K562 (cell line): ENCODE measurements around the gene BZW2. TPM values are rescaled to one million over a fixed set of nuclear protein-coding genes. Genes with fewer than 3 reads are reported as not detected.
A peak's percentile ranks its signal among the peaks of the same experiment; 100 is the strongest.

Source experiments
- ATAC-seq: fragments of 200-7000 bp; cut with Tn5 transposase; 3 replicates; pipeline ENCODE4 v1.9.1; 2020; ENCODE audit warnings: moderate library complexity
- BruUV-seq: library from RNA; stranded (reverse); fragments of 400-500 nt; replicated peaks from 2 replicates; lab custom pipeline; 2021; lab: Mats Ljungman, UMichigan
- CTCF ChIA-PET: fragments of 300-600 bp; formaldehyde crosslinking; extraction: SDS; loops from one replicate; lab custom pipeline; 2021; ENCODE audit warnings: low intra/inter-chr PET ratio; lab: Yijun Ruan, JAX
- POLR2A ChIA-PET: fragments of 300-600, 350-650 bp; sonication (Branson Sonifier 250); formaldehyde crosslinking; extraction: SDS; loops from one replicate; lab custom pipeline; 2021; ENCODE audit warnings: antibody characterized with exemption, inconsistent platforms; lab: Yijun Ruan, JAX
- DNase-seq, 4 experiments: peaks; one replicate each; pipeline versions ENCODE4 v3.0.0 to v3.0.0-alpha.2; 2011 to 2018; ENCODE audit warnings: low spot score in 3 of 4, mixed read lengths in 3 of 4; ENCODE audit errors: extremely low read depth in 1 of 4
- FAIRE-seq: peaks from 2 replicates; lab custom pipeline; 2011; peaks lifted over from hg19 to GRCh38; lab: Jason Lieb, UNC
- H2AFZ ChIP-seq: 2 replicates; pipeline ENCODE4 v1.6.0; 2011; ENCODE audit warnings: low read depth, low read length, control low read depth, inconsistent platforms
- H3K27ac ChIP-seq: fragments of 200-600 bp; 3 replicates; pipeline ENCODE4 v1.8.0; 2011; ENCODE audit warnings: low read depth, mild to moderate bottlenecking, control low read depth, inconsistent platforms, low read length, moderate library complexity, mixed read lengths; ENCODE audit errors: extremely low read depth
- H3K27me3 ChIP-seq, 2 experiments: fragments of 300-600 bp in 1 of 2; 2 replicates in 1 of 2; 3 replicates in 1 of 2; pipeline versions ENCODE4 v1.6.0 to v1.8.0; 2011; ENCODE audit warnings: inconsistent platforms in 2 of 2, low read length in 2 of 2, mild to moderate bottlenecking in 1 of 2, mixed read lengths in 1 of 2, moderate library complexity in 1 of 2; ENCODE audit not compliant: control insufficient read depth in 2 of 2, insufficient read depth in 2 of 2
- H3K36me3 ChIP-seq: fragments of 300-600 bp; 3 replicates; pipeline ENCODE4 v1.8.0; 2011; ENCODE audit warnings: mild to moderate bottlenecking, low read length, inconsistent platforms; ENCODE audit not compliant: control insufficient read depth, insufficient read depth
- H3K4me1 ChIP-seq, 2 experiments: fragments of 200-600 bp in 1 of 2; replicated peaks in 1 of 2; 2 replicates in 1 of 2; 3 replicates in 1 of 2; pipeline versions ENCODE4 v1.5.1 to v1.8.0; 2011; ENCODE audit warnings: inconsistent platforms in 2 of 2, low read length in 2 of 2, mild to moderate bottlenecking in 1 of 2, mixed read lengths in 1 of 2, moderate library complexity in 1 of 2; ENCODE audit not compliant: control insufficient read depth in 2 of 2, insufficient read depth in 2 of 2
- H3K4me2 ChIP-seq: 2 replicates; pipeline ENCODE4 v1.6.1; 2011; ENCODE audit warnings: low read length, control low read depth, inconsistent platforms, mixed read lengths; ENCODE audit not compliant: insufficient read depth
- H3K4me3 ChIP-seq: fragments of 200-600 bp; sonication (generic), shearing (Covaris generic); 2 replicates; pipeline ENCODE4 v1.5.1; 2016; ENCODE audit warnings: control low read depth, inconsistent platforms
- H3K79me2 ChIP-seq: fragments of 200-600 bp; 3 replicates; pipeline ENCODE4 v1.8.0; 2011; ENCODE audit warnings: low read length, inconsistent platforms; ENCODE audit not compliant: control insufficient read depth, insufficient read depth
- H3K9ac ChIP-seq, 2 experiments: 2 replicates each; pipeline versions ENCODE4 v1.6.0 to v1.6.1; 2011; ENCODE audit warnings: low read depth in 2 of 2, low read length in 2 of 2, control low read depth in 1 of 2, inconsistent platforms in 1 of 2, mild to moderate bottlenecking in 1 of 2, mixed read lengths in 1 of 2; ENCODE audit not compliant: insufficient read depth in 1 of 2
- H3K9me1 ChIP-seq: one replicate; pipeline ENCODE4 v1.6.0; 2011; ENCODE audit warnings: inconsistent platforms, mild to moderate bottlenecking, low read length, moderate library complexity; ENCODE audit not compliant: control insufficient read depth, insufficient read depth
- H3K9me3 ChIP-seq: replicated peaks from 2 replicates; pipeline ENCODE4 v1.5.1; 2011; ENCODE audit warnings: low read depth, low read length, inconsistent platforms; ENCODE audit not compliant: control insufficient read depth, insufficient read depth
- H4K20me1 ChIP-seq: replicated peaks from 2 replicates; pipeline ENCODE4 v1.6.1; 2011; ENCODE audit warnings: low read length, inconsistent platforms, mixed read lengths; ENCODE audit not compliant: control insufficient read depth, insufficient read depth
- ARNT ChIP-seq, 2 experiments: fragments of 450-650 bp; IDR thresholded peaks; 2 replicates each; pipeline ENCODE4 v1.6.1; 2016; ENCODE audit warnings: mild to moderate bottlenecking in 1 of 2
- ATF3 ChIP-seq, 2 experiments: fragments of 450-650 bp in 1 of 2; sonication (generic) in 1 of 2; formaldehyde crosslinking in 1 of 2; IDR thresholded peaks in 1 of 2; conservative IDR thresholded peaks in 1 of 2; 2 replicates each; pipeline versions ENCODE4 v1.6.1 to v1.8.1; 2016 to 2023; ENCODE audit warnings: mild to moderate bottlenecking in 2 of 2, moderate library complexity in 2 of 2, inconsistent platforms in 1 of 2, missing genetic modification reagents in 1 of 2
- CREB5 ChIP-seq: fragments of 250-450 bp; sonication (Bioruptor Pico); IDR thresholded peaks from 2 replicates; pipeline ENCODE4 v1.5.0; 2020; ENCODE audit warnings: mild to moderate bottlenecking
- ESRRA ChIP-seq: fragments of 450-650 bp; IDR thresholded peaks from 2 replicates; pipeline ENCODE4 v1.6.1; 2014; ENCODE audit warnings: low read depth, mild to moderate bottlenecking, moderate library complexity, borderline replicate concordance
- HLTF ChIP-seq: fragments of 450-650 bp; IDR thresholded peaks from 2 replicates; pipeline ENCODE4 v1.6.1; 2016
- KLF1 ChIP-seq: fragments of 450-650 bp; IDR thresholded peaks from 2 replicates; pipeline ENCODE4 v1.6.1; 2016; ENCODE audit warnings: missing genetic modification characterization, missing compliant biosample characterization
- MAFK ChIP-seq: IDR thresholded peaks from 2 replicates; pipeline ENCODE4 v1.6.1; 2011; ENCODE audit warnings: low read length, improper control_type of control experiment
- NONO ChIP-seq, 2 experiments: fragments of 200-400 bp in 1 of 2; fragments of 450-650 bp in 1 of 2; formaldehyde crosslinking in 1 of 2; IDR thresholded peaks; 2 replicates each; pipeline ENCODE4 v1.6.1; 2017; ENCODE audit warnings: low read depth in 2 of 2, mild to moderate bottlenecking in 2 of 2, moderate library complexity in 2 of 2, low read length in 1 of 2
- NR2C2 ChIP-seq, 2 experiments: fragments of 200-800 bp in 1 of 2; sonication (Bioruptor generic) in 1 of 2; sonication (generic) in 1 of 2; formaldehyde crosslinking in 1 of 2; IDR thresholded peaks; 2 replicates each; pipeline versions ENCODE4 v1.6.1 to v1.8.0; 2016 to 2022; ENCODE audit warnings: mild to moderate bottlenecking in 1 of 2, missing compliant biosample characterization in 1 of 2, missing genetic modification characterization in 1 of 2, missing genetic modification reagents in 1 of 2
- NUFIP1 ChIP-seq: fragments of 450-650 bp; IDR thresholded peaks from 2 replicates; pipeline ENCODE4 v1.6.1; 2018; ENCODE audit not compliant: partially characterized antibody
- RAD51 ChIP-seq: fragments of 450-650 bp; IDR thresholded peaks from 2 replicates; pipeline ENCODE4 v1.7.1; 2016; ENCODE audit warnings: low read depth, mild to moderate bottlenecking, borderline replicate concordance
- SRSF1 ChIP-seq: fragments of 200-400 bp; formaldehyde crosslinking; IDR thresholded peaks from 2 replicates; pipeline ENCODE4 v1.6.1; 2017; ENCODE audit warnings: mild to moderate bottlenecking, low read depth, low read length, moderate library complexity
- ZNF518B ChIP-seq: fragments of 250-450 bp; sonication (Bioruptor Pico); IDR thresholded peaks from 2 replicates; pipeline ENCODE4 v1.5.0; 2021; ENCODE audit warnings: mild to moderate bottlenecking, moderate library complexity
- ZNF584 ChIP-seq: fragments of 200-800 bp; sonication (Bioruptor generic); IDR thresholded peaks from 2 replicates; pipeline ENCODE4 v1.6.1; 2016; ENCODE audit warnings: low read depth, mild to moderate bottlenecking, missing genetic modification characterization, missing compliant biosample characterization
- WGBS: fragments of 100-300 bp; shearing (Covaris generic); methylation state at CpG from one replicate; pipeline ENCODE4 v1.1.6; 2016; ENCODE audit warnings: low coverage, mixed read lengths; ENCODE audit not compliant: insufficient coverage; ENCODE audit errors: missing lambda C conversion rate; 5-methylcytosine and 5-hydroxymethylcytosine counted together
- in situ Hi-C: fragments of 300-500 bp; cut with MboI; formaldehyde crosslinking; loops from 4 replicates; pipeline ENCODE4 v1.15.0; 2018; ENCODE audit warnings: inconsistent platforms, mixed read lengths
- intact Hi-C: fragments of 100-400 bp; cut with micrococcal nuclease; formaldehyde crosslinking; loops from 2 replicates; pipeline ENCODE4 v1.14.2; 2022
- polyA plus RNA-seq, 8 experiments: library from polyadenylated mRNA; depleted of rRNA in 4 of 8; stranded (reverse) in 5 of 8; unstranded in 3 of 8; fragments of >200 nt; fragmentation: Nextera tagmentation in 2 of 8; fragmentation: Illumina TruSeq in 1 of 8; extraction: Ambion mirVana in 2 of 8; extraction: Trizol in 1 of 8; gene quantifications; 2 replicates each; pipeline versions ENCODE4 v1.2.1 to v1.2.3, GENCODE V29; 2011 to 2014; ENCODE audit warnings: inconsistent platforms in 1 of 8, missing spikeins in 1 of 8
- total RNA-seq, 7 experiments: library from RNA; depleted of rRNA in 6 of 7; stranded (reverse); fragments of >200 nt in 6 of 7; fragmentation: Illumina TruSeq in 2 of 7; extraction: Trizol in 2 of 7; gene quantifications; 2 replicates each; pipeline versions ENCODE4 v1.2.1 to v1.2.3, GENCODE V29; 2011 to 2021; ENCODE audit warnings: low replicate concordance in 1 of 7

Gene BZW2
- total and polyA plus RNA-seq, 9 of the 15 experiments (the other 6 are each of a cell fraction or from before 2014, with no cell fraction given), result 140 to 316 (median 173) TPM

GRCh38 chr7:16739863-16740622, 94.1 kb downstream of the BZW2 start:
- FAIRE-seq (peak; percentile 99), ATAC-seq (peak; percentile 93)
- TF ChIP-seq NUFIP1, result no peak
- no peak for TF ChIP-seq CREB5
- no peak for TF ChIP-seq ZNF518B (CRISPR knock-in tag)
- TF ChIP-seq SRSF1, result no peak
- no peak for TF ChIP-seq KLF1 (tag)
- no peak for TF ChIP-seq NR2C2 (CRISPR knock-in tag; IDR thresholded peaks at IDR 0.05)
- TF ChIP-seq NR2C2 (tag; IDR thresholded peaks at IDR 0.05), result peak; percentile 36; the same call in 1 of the 2 replicates
- TF ChIP-seq ATF3 (IDR thresholded peaks at IDR 0.05), result peak; percentile 89
- peak; percentile 91 for TF ChIP-seq ATF3 (CRISPR knock-in tag; conservative IDR thresholded peaks at IDR 0.05)
- TF ChIP-seq MAFK, result peak; percentile 81
- TF ChIP-seq RAD51, result peak; percentile 54; the same call in 1 of the 2 replicates
- TF ChIP-seq HLTF, result no peak
- peak; percentile 85 to 92; a peak in 3 of 4 replicates for TF ChIP-seq ARNT (IDR thresholded peaks at IDR 0.05)
- peak; percentile 14; the same call in 1 of the 2 replicates for TF ChIP-seq ESRRA
- TF ChIP-seq ZNF584 (CRISPR knock-in tag), result peak; percentile 72
- 0 out of 4 replicates have a peak, but pooled peaks of 1 of the 2 experiments have one; percentile 17 for TF ChIP-seq NONO (IDR thresholded peaks at IDR 0.05; ENCODE audit: low read depth in 2 of 2, low read length in 1 of 2)

More at GRCh38 chr7:16739863-16740622, 94.1 kb downstream of the BZW2 start:
- CTCF ChIA-PET, result no interaction called here
- no peak overlapping the region for H3K4me3 ChIP-seq
- peak overlapping the region; percentile 77 for H3K27ac ChIP-seq
- no peaks in the 10 kb centered on the region for H3K27me3 ChIP-seq
- peak overlapping the region in 1 of 2 experiments; percentile 51; a peak in 2 of 4 replicates for H3K9ac ChIP-seq
- H2AFZ ChIP-seq, result peak overlapping the region; percentile 16; the same call in 1 of the 2 replicates
- peaks cover 31 to 47% of the 10 kb centered on the region in 2 experiments for H3K4me1 ChIP-seq
- H3K9me3 ChIP-seq, result no peaks in the 10 kb centered on the region
- WGBS, result under 1% methylated on average over 6 of the region's 6 CpGs
- BruUV-seq, result no TSS peak
- POLR2A ChIA-PET, result interaction anchor here (0.8 to 1.0 kb wide), 3 partner anchors 15 to 58 kb away, joined by 3 read pairs; no protein-coding TSS in a partner anchor
- 0 out of 2 replicates have a peak overlapping the region, but pooled peaks have one; percentile 22 for H3K4me2 ChIP-seq
- peak; percentile 70 to 94 (median 82) for DNase-seq
- no peaks in the 10 kb centered on the region for H3K79me2 ChIP-seq
- no peaks in the 10 kb centered on the region for H4K20me1 ChIP-seq
- intact Hi-C loops (loop anchor here (1.0 to 5.0 kb wide), 2 partner anchors 18 to 78 kb away; no protein-coding TSS in a partner anchor), in situ Hi-C loops (no loop called here)
- H3K9me1 ChIP-seq, result no peaks in the 10 kb centered on the region
- H3K36me3 ChIP-seq, result no peaks in the 10 kb centered on the region
